ENCODE data around the gene TUBA3D.
"Not testable (repeated sequence)": the region's sequence is repeated elsewhere in the genome, so short reads cannot be mapped to it uniquely, and the experiment has no call there.

TUBA3D gene

DNA sequence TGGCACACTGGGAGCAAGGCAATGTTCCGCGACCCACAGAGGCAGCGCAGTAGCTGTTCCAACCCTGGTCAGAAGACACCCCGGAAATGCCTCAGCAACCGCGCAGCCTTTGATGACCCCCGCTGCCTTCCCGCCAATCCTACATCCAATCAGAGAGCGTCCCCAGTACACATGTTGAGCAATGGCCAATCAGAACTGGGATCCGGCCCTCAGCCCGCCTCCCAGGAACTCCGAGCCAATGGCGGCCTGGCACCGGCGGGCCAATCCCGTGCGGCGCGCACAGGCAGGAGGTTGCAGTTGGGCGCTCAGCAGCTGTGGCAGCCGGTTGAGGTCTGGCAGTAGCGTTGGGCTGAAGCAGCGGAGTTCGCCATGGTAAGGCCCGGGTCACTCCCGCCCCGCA lies at the start of gene TUBA3D:
Gene TUBA3D, plus strand, starts transcription at position 289 of the 400 bp plus-strand sequence. Its CDS starts 81 bp downstream, at position 370.
- DNase-seq = no peak

GRCh38 chr2:131426727-131427126 lies 49.2 kb upstream of the TUBA3D start:
- DNase-seq = no peak

DNA sequence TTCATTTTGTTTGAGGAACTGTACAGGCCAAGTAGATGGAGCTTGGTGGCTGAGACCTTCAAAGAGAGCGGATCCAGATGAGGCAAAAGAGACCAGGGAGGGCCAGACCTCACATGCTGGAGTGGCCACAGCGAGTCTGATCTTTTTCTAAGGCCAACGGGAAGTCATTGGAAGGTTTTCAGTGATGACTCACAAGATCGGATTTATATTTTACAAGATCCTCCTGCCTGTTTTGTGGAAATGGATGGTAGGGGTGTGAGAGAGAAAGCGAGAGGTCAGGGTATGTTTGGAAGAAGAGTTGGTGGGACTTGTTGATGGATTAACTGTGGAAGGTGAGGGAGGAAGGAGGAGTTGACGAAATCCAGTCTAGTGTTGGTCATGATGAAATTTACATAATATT lies 44.6 kb upstream of the TUBA3D start:
- no peak for DNase-seq

DNA sequence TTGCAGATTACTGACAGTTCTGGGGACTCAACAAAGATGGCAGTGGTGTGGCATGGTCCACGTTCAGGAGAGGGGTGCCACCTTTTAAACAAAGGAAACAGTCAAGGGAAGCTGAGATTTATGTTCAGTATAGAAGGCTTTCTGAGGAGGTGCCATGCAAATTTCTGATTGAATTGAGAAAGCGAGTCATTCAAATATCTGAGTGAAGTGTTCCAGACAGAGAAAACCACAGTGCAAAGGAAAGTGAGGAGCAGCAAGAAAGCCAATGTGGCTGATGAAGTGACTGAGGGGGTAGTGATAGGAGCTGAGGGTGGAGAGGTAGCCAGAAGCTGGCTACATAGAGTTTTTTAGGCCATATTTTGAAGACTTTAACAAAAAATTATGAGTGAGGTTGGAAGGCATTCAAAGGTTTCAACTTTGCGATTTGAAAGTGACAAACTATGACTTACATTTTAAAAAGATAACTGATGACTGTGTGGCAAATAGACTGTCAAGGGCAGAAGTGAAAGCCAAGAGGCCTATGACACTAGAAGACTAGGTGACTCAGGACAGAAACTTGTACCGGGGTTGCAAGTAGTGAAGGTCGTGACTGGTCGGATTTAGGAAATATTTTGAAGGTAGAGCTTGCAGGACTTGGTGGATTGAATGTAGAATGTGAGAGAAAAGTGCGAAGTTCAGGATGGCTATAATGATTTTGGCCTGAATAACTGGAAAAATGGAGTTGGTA lies 35.0 kb upstream of the TUBA3D start:
- DNase-seq = not testable (repeated sequence)

GRCh38 chr2:131444736-131445514 lies 31.0 kb upstream of the TUBA3D start:
- not testable (repeated sequence) for DNase-seq

- not testable (repeated sequence) for DNase-seq
Observed at GRCh38 chr2:131445515-131445797, 30.5 kb upstream of the TUBA3D start.

GRCh38 chr2:131445896-131446295 lies 30.0 kb upstream of the TUBA3D start:
- DNase-seq = no peak

GRCh38 chr2:131447981-131448380 lies 27.9 kb upstream of the TUBA3D start:
- not testable (repeated sequence) for DNase-seq

GRCh38 chr2:131451265-131451949 lies 24.5 kb upstream of the TUBA3D start:
- DNase-seq = not testable (repeated sequence)

- not testable (repeated sequence) for DNase-seq
Observed at GRCh38 chr2:131454914-131455313, 21.0 kb upstream of the TUBA3D start.

GRCh38 chr2:131467722-131468121 lies 8.2 kb upstream of the TUBA3D start:
- not testable (repeated sequence) for DNase-seq

DNA sequence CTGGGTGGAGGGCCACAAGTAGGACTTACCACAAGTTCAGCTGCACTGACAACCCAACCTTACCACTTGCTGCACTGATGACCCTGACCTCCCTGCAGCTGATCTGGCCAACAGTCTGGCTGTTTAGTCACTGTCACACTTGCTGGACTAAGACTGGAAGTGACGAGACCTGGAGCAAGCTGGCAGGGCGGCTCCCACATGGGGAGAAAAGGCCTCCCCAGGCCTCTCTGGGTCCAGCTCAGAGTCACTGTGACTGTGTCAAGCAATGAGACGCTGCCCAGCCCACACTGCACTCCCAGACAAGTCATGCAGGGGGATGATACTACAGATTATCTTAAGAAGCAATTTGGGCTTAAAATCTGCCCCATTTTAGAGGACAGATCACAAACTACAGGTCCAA lies 5.0 kb upstream of the TUBA3D start:
- DNase-seq = not testable (repeated sequence)

- not testable (repeated sequence) for DNase-seq
Observed at GRCh38 chr2:131471624-131472023, 4.3 kb upstream of the TUBA3D start.

GRCh38 chr2:131473266-131473665 lies 2.7 kb upstream of the TUBA3D start:
- DNase-seq = not testable (repeated sequence)

GRCh38 chr2:131476363-131476762 lies 444 bp downstream of the TUBA3D start:
- not testable (repeated sequence) for DNase-seq

DNA sequence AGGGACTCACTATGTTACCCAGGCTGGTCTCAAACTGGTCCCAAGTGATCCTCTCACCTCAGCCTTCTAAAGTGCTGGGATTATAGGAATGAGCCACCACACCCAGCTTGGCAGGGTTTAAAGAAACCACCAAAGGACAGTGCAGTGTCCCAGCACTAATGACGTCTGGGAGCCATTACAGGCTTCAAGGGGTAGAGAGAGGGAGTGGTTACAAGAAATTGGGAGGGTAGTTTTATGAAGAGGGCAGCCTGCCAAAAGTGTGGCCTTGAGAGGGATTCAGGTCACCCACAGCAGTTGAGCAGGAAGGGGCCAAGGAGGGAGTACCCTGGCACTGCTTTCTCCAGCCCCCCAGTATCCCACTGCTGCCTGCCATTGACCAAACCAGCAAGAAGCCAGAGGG lies 1.3 kb downstream of the TUBA3D start:
- DNase-seq = not testable (repeated sequence)

DNA sequence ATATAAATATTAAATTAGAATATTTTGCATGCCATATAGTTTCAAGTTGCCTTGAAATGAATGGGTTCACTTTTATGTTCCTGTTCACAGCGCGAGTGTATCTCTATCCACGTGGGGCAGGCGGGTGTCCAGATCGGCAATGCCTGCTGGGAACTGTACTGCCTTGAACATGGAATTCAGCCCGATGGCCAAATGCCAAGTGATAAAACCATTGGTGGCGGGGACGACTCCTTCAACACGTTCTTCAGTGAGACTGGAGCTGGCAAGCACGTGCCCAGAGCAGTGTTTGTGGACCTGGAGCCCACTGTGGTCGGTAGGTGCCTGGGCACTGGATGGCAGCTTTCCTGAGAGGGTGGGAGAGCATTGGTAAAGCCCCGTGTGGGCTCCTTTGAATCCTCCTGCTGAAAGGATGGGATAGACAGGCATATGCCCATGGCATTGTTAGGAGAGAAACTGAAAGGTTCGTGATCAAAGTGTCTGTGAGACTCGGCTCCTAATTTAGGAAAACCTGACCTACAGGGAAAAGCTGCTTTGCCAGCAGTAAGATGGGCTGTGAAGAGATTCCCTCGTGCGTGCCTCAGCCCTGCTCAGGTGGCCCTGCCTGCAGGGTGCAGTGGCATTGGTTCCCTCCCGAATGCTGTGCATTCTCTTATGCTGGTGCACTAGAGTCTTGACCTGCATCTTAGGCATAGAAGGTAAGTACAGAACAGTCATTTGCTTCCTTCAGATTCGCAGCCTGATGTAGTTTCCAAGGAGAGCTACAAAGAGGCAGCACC lies 2.3 kb downstream of the TUBA3D start:
- not testable (repeated sequence) for DNase-seq

DNA sequence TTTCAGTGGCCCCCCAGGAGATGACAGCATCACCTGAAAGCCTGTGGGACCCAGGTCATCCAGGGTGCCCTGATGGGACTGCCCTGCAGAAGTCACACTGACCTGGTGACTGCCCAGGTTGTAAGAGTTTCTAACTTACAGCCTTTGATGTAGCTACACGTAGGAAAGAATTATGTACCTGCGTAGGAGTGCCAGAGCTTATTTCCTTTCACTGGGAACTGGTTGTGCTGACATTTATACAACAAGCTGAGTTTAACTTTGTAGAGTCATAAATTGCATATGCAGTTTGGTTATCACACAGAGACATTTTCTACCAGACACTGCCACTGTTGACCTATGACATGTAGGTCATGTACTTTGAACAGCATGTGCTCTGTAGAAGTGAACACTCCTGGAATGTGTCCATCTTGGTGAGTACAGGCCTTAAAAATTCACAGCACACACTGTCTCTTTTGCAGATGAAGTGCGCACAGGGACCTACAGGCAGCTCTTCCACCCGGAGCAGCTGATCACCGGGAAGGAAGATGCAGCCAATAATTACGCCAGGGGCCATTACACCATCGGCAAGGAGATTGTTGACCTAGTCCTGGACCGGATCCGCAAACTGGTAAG lies 3.0 kb downstream of the TUBA3D start:
- DNase-seq = not testable (repeated sequence)

DNA sequence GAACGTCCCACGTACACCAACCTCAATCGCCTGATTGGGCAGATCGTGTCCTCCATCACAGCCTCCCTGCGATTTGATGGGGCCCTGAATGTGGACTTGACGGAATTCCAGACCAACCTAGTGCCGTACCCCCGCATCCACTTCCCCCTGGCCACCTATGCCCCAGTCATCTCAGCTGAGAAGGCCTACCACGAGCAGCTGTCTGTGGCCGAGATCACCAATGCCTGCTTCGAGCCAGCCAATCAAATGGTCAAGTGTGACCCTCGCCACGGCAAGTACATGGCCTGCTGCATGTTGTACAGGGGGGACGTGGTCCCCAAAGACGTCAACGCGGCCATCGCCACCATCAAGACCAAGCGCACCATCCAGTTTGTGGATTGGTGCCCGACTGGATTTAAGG lies 4.4 kb downstream of the TUBA3D start:
- not testable (repeated sequence) for DNase-seq

DNA sequence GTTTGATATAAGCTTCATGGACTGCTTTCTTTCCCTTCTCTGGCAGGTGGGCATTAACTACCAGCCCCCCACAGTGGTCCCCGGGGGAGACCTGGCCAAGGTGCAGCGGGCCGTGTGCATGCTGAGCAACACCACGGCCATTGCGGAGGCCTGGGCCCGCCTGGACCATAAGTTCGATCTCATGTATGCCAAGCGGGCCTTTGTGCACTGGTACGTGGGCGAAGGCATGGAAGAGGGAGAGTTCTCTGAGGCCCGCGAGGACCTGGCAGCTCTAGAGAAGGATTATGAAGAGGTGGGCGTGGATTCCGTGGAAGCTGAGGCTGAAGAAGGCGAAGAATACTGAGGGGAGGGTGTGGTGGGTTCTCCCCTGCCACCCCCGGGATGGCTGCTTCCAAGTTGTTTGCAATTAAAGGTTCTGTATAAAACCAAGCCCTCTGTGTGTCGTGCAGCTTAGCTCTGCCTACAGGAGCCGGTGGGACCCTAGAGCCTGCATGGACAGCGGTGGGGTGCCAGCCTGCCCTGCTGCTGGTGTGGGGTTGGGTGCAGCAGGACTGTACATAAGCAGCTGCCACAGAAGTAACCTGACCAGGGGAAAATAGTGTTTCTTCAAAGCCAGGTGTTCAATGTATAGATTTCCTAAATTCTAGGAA lies 6.7 kb downstream of the TUBA3D start:
- not testable (repeated sequence) for DNase-seq

DNA sequence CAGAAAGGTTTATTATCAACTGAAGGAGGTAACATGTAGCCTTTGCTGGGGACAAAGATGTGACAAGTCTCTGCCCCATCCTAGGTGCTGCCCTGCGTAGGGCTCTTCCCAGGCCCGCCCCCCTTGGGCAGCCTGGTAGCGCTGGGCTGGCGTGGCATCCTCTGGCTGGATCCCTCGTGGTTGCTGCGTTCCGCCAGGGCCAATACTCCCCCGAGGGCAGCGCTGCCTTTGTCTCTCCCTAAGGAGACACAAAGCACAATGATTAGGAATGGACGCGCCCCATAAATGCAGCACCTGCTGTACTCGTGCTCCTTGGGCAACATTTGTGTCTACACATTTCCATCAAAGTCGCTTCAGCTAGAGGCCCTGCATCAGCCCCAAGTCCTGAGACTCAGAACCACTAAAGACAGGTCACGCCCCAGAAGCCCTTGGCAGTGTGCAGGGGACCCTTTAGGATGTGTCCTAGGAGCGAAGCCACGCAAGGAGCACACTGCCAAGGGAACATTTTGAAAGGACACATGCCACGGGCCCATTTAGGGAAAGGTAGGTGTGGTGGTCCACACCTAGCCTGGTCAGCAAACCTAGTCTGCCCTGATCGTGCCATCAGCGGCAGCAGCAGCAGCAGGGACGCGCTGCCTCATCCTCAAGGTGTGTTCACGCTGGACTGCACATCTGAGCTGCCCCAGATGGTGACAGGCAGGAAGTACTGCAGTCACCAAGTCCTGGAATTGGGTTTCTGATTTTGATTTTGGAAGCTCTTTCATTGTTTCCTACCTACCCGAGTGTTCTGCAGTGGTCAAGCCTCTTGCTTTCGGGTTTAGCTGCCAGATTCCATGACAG lies 8.3 kb downstream of the TUBA3D start:
- not testable (repeated sequence) for DNase-seq
